ENCODE data around the gene PCNP. TPM values are rescaled to one million over a fixed set of nuclear protein-coding genes. Genes with fewer than 3 reads are reported as not detected.
"Not testable (repeated sequence)": the region's sequence is repeated elsewhere in the genome, so short reads cannot be mapped to it uniquely, and the experiment has no call there.

PCNP gene
- polyA plus RNA-seq, 1 donor (not counting 4 experiments of a cell fraction or from before 2014, with no cell fraction given): 97.8 TPM

DNA sequence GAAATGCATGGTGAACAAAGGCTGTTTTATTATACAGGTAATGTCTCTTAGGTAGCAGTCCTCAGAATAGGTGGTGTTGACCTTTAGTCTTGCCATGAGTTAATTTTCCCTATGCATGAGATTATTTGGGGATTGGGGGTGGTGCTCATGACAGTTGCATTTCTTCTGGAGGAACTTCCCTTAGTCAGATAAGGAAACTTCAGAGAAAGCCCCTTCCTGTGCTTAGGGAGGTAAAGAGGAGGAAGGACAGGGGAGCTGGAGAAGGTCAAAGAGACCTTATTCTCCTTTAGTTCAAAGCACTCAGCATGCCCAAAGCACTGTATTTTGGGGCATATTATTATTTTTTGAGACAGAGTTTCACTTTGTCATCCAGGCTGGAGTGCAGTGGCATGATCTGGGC, 55.2 kb downstream of the PCNP start:
- H3K79me2 ChIP-seq (ENCODE audit: control insufficient read depth, insufficient read depth, low read length): no peaks in the 10 kb centered on the region
- no peaks in the 10 kb centered on the region for H3K27me3 ChIP-seq (ENCODE audit: control insufficient read depth, extremely low read depth, insufficient read depth, low read length)
- no peaks in the 10 kb centered on the region for H3K9me3 ChIP-seq (ENCODE audit: control insufficient read depth, low read depth, low read length)
- H3K4me1 ChIP-seq (ENCODE audit: control insufficient read depth, extremely low read depth, insufficient read depth, low read length): no peaks in the 10 kb centered on the region
- H3K4me3 ChIP-seq (ENCODE audit: control insufficient read depth in 2 of 3, extremely low read depth in 1 of 3, insufficient read depth in 2 of 3, low read depth in 1 of 3, low read length in 3 of 3): no peak overlapping the region
- H3K9me1 ChIP-seq (ENCODE audit: control insufficient read depth, extremely low read depth, insufficient read depth, low read length): no peaks in the 10 kb centered on the region
- H3K36me3 ChIP-seq (ENCODE audit: control insufficient read depth in 2 of 2, extremely low read depth in 1 of 2, insufficient read depth in 2 of 2, low read length in 2 of 2): no peaks in the 10 kb centered on the region
- no peak overlapping the region for H3K27ac ChIP-seq (ENCODE audit: control insufficient read depth, insufficient read depth, low read length)
- no peak overlapping the region for H2AFZ ChIP-seq (ENCODE audit: control insufficient read depth, low read length)
- DNase-seq (ENCODE audit: low read depth, low spot score) (no peak), FAIRE-seq (no peak)
- H3K9ac ChIP-seq (ENCODE audit: control insufficient read depth, extremely low read depth, insufficient read depth, low read length): no peak overlapping the region
- dilution Hi-C loops (cut with MboI; ENCODE audit: extremely low pct_ligation_motif_present, low sequenced_read_pairs): no loop called here
- no peaks in the 10 kb centered on the region for H4K20me1 ChIP-seq (ENCODE audit: control insufficient read depth, extremely low read depth, insufficient read depth, low read length)
- TF ChIP-seq CTCF (optimal IDR thresholded peaks at IDR 0.05 in 1 of 3, IDR thresholded peaks at IDR 0.05 in 1 of 3, conservative IDR thresholded peaks at IDR 0.05 in 1 of 3; ENCODE audit: extremely low read depth in 1 of 3, insufficient read depth in 2 of 3, low read length in 3 of 3) (no peak), EZH2 (IDR thresholded peaks at IDR 0.05; ENCODE audit: low read length) (no peak)
- no peak overlapping the region for H3K4me2 ChIP-seq (ENCODE audit: control insufficient read depth, extremely low read depth, insufficient read depth, low read depth, low read length)

DNA sequence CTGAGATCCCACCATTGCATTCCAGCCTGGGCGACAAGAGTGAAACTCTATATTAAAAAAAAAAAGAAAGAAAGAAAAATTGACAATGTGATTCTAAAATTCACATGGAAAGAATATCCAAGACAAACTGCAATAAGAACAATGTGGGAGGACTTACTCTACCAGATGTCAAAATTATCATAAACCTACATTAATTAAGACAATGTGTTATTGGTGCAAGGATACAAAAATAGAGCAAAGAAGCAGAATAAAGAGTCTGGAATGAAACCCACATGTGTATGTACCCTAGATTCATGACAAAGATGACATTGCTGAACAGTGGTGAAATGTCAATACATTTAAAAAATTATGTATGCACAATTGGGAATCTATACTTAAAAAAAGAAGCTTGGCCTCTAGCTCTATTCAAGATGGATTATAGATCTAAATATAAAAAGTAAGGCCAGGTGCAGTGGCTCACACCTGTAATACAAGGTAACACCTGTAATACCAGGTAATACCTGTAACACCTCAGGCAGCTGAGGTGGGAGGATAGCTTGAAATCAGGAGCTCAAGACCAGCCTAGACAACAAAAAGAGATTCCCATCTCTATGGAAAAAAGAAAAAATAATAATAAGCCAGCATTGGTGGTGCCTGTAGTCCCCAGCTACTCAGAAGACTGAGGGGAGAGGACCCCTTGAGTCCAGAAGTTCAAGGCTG, 57.3 kb downstream of the PCNP start:
- Histone ChIP-seq H3K36me3 (ENCODE audit: control insufficient read depth in 2 of 2, extremely low read depth in 1 of 2, insufficient read depth in 2 of 2, low read length in 2 of 2) (no peaks in the 10 kb centered on the region), H3K9me1 (ENCODE audit: control insufficient read depth, extremely low read depth, insufficient read depth, low read length) (no peaks in the 10 kb centered on the region), H3K79me2 (ENCODE audit: control insufficient read depth, insufficient read depth, low read length) (no peaks in the 10 kb centered on the region), H4K20me1 (ENCODE audit: control insufficient read depth, extremely low read depth, insufficient read depth, low read length) (no peaks in the 10 kb centered on the region), H3K4me1 (ENCODE audit: control insufficient read depth, extremely low read depth, insufficient read depth, low read length) (no peaks in the 10 kb centered on the region), H3K27ac (ENCODE audit: control insufficient read depth, insufficient read depth, low read length) (no peak overlapping the region), H3K9ac (ENCODE audit: control insufficient read depth, extremely low read depth, insufficient read depth, low read length) (no peak overlapping the region), H3K27me3 (ENCODE audit: control insufficient read depth, extremely low read depth, insufficient read depth, low read length) (no peaks in the 10 kb centered on the region), H3K4me3 (ENCODE audit: control insufficient read depth in 2 of 3, extremely low read depth in 1 of 3, insufficient read depth in 2 of 3, low read depth in 1 of 3, low read length in 3 of 3) (no peak overlapping the region), H3K4me2 (ENCODE audit: control insufficient read depth, extremely low read depth, insufficient read depth, low read depth, low read length) (no peak overlapping the region), H3K9me3 (ENCODE audit: control insufficient read depth, low read depth, low read length) (no peaks in the 10 kb centered on the region), H2AFZ (ENCODE audit: control insufficient read depth, low read length) (no peak overlapping the region)
- no peak for FAIRE-seq
- TF ChIP-seq CTCF (optimal IDR thresholded peaks at IDR 0.05 in 1 of 3, IDR thresholded peaks at IDR 0.05 in 1 of 3, conservative IDR thresholded peaks at IDR 0.05 in 1 of 3; ENCODE audit: extremely low read depth in 1 of 3, insufficient read depth in 2 of 3, low read length in 3 of 3): no peak
- TF ChIP-seq EZH2 (IDR thresholded peaks at IDR 0.05; ENCODE audit: low read length): no peak
- dilution Hi-C loops (cut with MboI; ENCODE audit: extremely low pct_ligation_motif_present, low sequenced_read_pairs): no loop called here
- DNase-seq (ENCODE audit: low read depth, low spot score): no peak

DNA sequence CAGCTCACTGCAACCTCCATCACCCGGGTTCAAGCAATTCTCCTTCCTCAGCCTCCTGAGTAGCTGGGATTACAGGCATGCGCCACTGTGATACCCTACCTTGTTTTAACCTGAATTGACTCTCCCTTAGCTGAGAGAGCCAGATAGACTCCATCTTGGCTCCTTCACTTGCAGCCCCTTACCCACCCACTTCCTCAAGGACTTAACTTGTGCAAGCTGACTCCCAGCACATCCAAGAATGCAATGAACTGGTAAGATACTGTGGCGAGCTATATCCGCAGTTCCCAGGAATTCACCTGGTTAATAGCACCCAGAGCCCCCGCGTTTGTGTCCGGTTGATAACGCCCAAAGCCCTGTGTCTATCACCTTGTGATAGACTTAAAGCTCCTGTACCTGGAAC, 58.0 kb downstream of the PCNP start:
- H3K4me3 ChIP-seq (ENCODE audit: control insufficient read depth in 2 of 3, extremely low read depth in 1 of 3, insufficient read depth in 2 of 3, low read depth in 1 of 3, low read length in 3 of 3); FAIRE-seq; H3K27ac ChIP-seq (ENCODE audit: control insufficient read depth, insufficient read depth, low read length); H2AFZ ChIP-seq (ENCODE audit: control insufficient read depth, low read length); H3K27me3 ChIP-seq (ENCODE audit: control insufficient read depth, extremely low read depth, insufficient read depth, low read length); H3K4me2 ChIP-seq (ENCODE audit: control insufficient read depth, extremely low read depth, insufficient read depth, low read depth, low read length); H4K20me1 ChIP-seq (ENCODE audit: control insufficient read depth, extremely low read depth, insufficient read depth, low read length); H3K9ac ChIP-seq (ENCODE audit: control insufficient read depth, extremely low read depth, insufficient read depth, low read length); H3K4me1 ChIP-seq (ENCODE audit: control insufficient read depth, extremely low read depth, insufficient read depth, low read length); H3K9me3 ChIP-seq (ENCODE audit: control insufficient read depth, low read depth, low read length); DNase-seq (ENCODE audit: low read depth, low spot score); H3K9me1 ChIP-seq (ENCODE audit: control insufficient read depth, extremely low read depth, insufficient read depth, low read length); H3K36me3 ChIP-seq (ENCODE audit: control insufficient read depth in 2 of 2, extremely low read depth in 1 of 2, insufficient read depth in 2 of 2, low read length in 2 of 2); H3K79me2 ChIP-seq (ENCODE audit: control insufficient read depth, insufficient read depth, low read length); dilution Hi-C loops (cut with MboI; ENCODE audit: extremely low pct_ligation_motif_present, low sequenced_read_pairs): not testable (repeated sequence)

All from keratinocyte (primary cell).